ENCODE measurements around the gene ATP8B1.

- TF ChIP-seq CTCF (IDR thresholded peaks at IDR 0.05) = no peak
- no peak for TF ChIP-seq EZH2 (IDR thresholded peaks at IDR 0.05)
Measured at GRCh38 chr18:57715073-57715472, 88.0 kb downstream of the ATP8B1 start.
